GM13977 (cell line): ENCODE results near the gene ERC2.

ENCODE experiments used
- DNase-seq: peaks from one replicate; pipeline ENCODE4 v3.0.0; 2012; ENCODE audit warnings: low spot score
- CTCF ChIP-seq: IDR thresholded peaks from 2 replicates; pipeline ENCODE4 v1.5.1; 2012; ENCODE audit warnings: mild to moderate bottlenecking, control low read depth; ENCODE audit not compliant: insufficient read depth; ENCODE audit errors: extremely low read depth, missing control alignments
- in situ Hi-C: fragments of 300-500 bp; cut with MboI; formaldehyde crosslinking; loops from one replicate; pipeline ENCODE4 v1.12.0; 2022; ENCODE audit warnings: low sequenced_read_pairs, low pct_unique_long_range_greater_than_20kb, mixed read lengths, inconsistent platforms; ENCODE audit not compliant: unreplicated experiment

ERC2 gene

GRCh38 chr3:55826731-55827496 lies 641.4 kb downstream of the ERC2 start:
- no peak for DNase-seq
- no peak for TF ChIP-seq CTCF
- in situ Hi-C loops = no loop called here

GRCh38 chr3:55826097-55826496 lies 642.2 kb downstream of the ERC2 start:
- in situ Hi-C loops = no loop called here
- TF ChIP-seq CTCF = no peak
- DNase-seq = no peak

- in situ Hi-C loops = no loop called here
- TF ChIP-seq CTCF = no peak
- no peak for DNase-seq
These were observed 643.9 kb downstream of the ERC2 start for GRCh38 chr3:55824406-55824805.

- TF ChIP-seq CTCF = no peak
- in situ Hi-C loops = no loop called here
- no peak for DNase-seq
These were observed 644.4 kb downstream of the ERC2 start for GRCh38 chr3:55823829-55824228.

- TF ChIP-seq CTCF = no peak
These were observed 645.3 kb downstream of the ERC2 start for GRCh38 chr3:55823001-55823400.

GRCh38 chr3:55819005-55819404 lies 649.3 kb downstream of the ERC2 start:
- TF ChIP-seq CTCF = no peak
- no peak for DNase-seq
- in situ Hi-C loops = no loop called here

More at GRCh38 chr3:55823001-55823400, 645.3 kb downstream of the ERC2 start:
- no peak for DNase-seq
- in situ Hi-C loops = no loop called here

- DNase-seq = no peak
- in situ Hi-C loops = no loop called here
- no peak for TF ChIP-seq CTCF
These were observed 649.8 kb downstream of the ERC2 start for GRCh38 chr3:55818485-55818884.
